ENCODE measurements around the gene CLIP1. TPM values are rescaled to one million over a fixed set of nuclear protein-coding genes. Genes with fewer than 3 reads are reported as not detected.
"Not testable (repeated sequence)": the region's sequence is repeated elsewhere in the genome, so short reads cannot be mapped to it uniquely, and the experiment has no call there.

The CLIP1 gene
- total RNA-seq, 1 donor from 2014 or later: 102 TPM

DNA sequence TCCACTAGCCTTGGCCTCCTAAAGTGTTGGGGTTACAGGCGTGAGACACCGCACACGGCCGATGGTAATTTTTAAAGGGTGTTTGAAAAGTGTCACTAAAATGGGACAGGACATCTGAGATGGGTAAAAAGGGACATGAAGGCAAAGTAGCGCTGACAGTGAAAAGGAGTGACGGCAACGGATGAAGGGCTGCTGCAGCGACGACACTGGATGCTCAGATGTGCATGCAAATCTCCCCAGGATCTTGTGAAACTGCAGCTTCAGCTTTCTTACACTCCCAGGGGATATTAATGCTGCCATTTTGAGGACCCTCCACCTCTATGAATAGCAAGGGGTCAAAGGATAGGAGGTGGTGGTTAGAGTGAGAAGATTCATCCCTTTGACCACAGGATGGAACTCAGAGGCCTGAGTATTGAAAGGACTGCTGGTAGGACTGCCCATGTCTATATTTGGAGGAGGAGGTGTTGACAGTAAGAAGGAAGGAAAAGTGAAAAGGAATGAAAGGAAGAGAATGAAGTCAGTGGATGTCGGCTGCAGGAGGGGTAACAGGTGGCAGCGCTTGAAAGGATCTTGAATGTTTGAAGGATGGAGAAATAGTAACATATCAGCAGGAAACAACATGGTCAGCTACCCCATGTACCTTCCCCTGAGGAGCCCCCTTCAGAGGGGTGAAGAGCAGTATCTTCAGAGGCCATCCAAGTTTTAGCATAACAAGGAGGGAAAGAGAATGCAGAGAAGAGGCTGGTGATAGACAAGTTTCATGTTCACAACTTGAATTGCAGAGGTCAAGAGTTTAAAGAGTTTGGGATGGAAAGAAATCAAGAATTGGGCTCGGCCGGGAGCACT is 37.1 kb downstream of the CLIP1 start:
- peaks cover 13% of the 10 kb centered on the region for H3K4me1 ChIP-seq
- H3K27ac ChIP-seq (replicated peaks): no peak overlapping the region
- H3K9me3 ChIP-seq (replicated peaks): no peaks in the 10 kb centered on the region
- H3K27me3 ChIP-seq (ENCODE audit: low read depth): no peaks in the 10 kb centered on the region
- DNase-seq: no peak
- peaks cover 10% of the 10 kb centered on the region for H3K36me3 ChIP-seq
- no peak overlapping the region for H3K4me3 ChIP-seq
- intact Hi-C loops (cut with micrococcal nuclease): no loop called here
- TF ChIP-seq, protein P1, sequence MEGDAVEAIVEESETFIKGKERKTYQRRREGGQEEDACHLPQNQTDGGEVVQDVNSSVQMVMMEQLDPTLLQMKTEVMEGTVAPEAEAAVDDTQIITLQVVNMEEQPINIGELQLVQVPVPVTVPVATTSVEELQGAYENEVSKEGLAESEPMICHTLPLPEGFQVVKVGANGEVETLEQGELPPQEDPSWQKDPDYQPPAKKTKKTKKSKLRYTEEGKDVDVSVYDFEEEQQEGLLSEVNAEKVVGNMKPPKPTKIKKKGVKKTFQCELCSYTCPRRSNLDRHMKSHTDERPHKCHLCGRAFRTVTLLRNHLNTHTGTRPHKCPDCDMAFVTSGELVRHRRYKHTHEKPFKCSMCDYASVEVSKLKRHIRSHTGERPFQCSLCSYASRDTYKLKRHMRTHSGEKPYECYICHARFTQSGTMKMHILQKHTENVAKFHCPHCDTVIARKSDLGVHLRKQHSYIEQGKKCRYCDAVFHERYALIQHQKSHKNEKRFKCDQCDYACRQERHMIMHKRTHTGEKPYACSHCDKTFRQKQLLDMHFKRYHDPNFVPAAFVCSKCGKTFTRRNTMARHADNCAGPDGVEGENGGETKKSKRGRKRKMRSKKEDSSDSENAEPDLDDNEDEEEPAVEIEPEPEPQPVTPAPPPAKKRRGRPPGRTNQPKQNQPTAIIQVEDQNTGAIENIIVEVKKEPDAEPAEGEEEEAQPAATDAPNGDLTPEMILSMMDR (IDR thresholded peaks at IDR 0.05; ENCODE audit: borderline replicate concordance): no peak

- Histone ChIP-seq H3K27me3 (ENCODE audit: low read depth) (no peaks in the 10 kb centered on the region), H3K9me3 (replicated peaks) (no peaks in the 10 kb centered on the region), H3K4me3 (peak overlapping the region; percentile 7), H3K4me1 (peaks cover 3% of the 10 kb centered on the region), H3K36me3 (peaks cover 35% of the 10 kb centered on the region), H3K27ac (replicated peaks) (peak overlapping the region; percentile 3)
- no peak for DNase-seq
- TF ChIP-seq, protein P1 (IDR thresholded peaks at IDR 0.05; ENCODE audit: borderline replicate concordance): no peak
- intact Hi-C loops (cut with micrococcal nuclease): no loop called here
Observed at GRCh38 chr12:122382919-122383350, 39.5 kb downstream of the CLIP1 start.

GRCh38 chr12:122381021-122381420 is 41.4 kb downstream of the CLIP1 start:
- TF ChIP-seq, protein P1 (IDR thresholded peaks at IDR 0.05; ENCODE audit: borderline replicate concordance): no peak
- Histone ChIP-seq H3K4me1 (peaks cover 3% of the 10 kb centered on the region), H3K27me3 (ENCODE audit: low read depth) (no peaks in the 10 kb centered on the region), H3K9me3 (replicated peaks) (no peaks in the 10 kb centered on the region), H3K4me3 (no peak overlapping the region), H3K27ac (replicated peaks) (no peak overlapping the region), H3K36me3 (peaks cover 54% of the 10 kb centered on the region)
- intact Hi-C loops (cut with micrococcal nuclease): no loop called here
- DNase-seq: no peak

- peaks cover 13% of the 10 kb centered on the region for H3K4me1 ChIP-seq
- intact Hi-C loops (cut with micrococcal nuclease): not testable (repeated sequence)
Observed at GRCh38 chr12:122376751-122377150, 45.7 kb downstream of the CLIP1 start.

GRCh38 chr12:122374707-122375106 is 47.8 kb downstream of the CLIP1 start:
- peaks cover 20% of the 10 kb centered on the region for H3K4me1 ChIP-seq
- peaks cover 45% of the 10 kb centered on the region for H3K36me3 ChIP-seq
- no peak for DNase-seq

More at GRCh38 chr12:122376751-122377150, 45.7 kb downstream of the CLIP1 start:
- H3K4me3 ChIP-seq; H3K27ac ChIP-seq (replicated peaks); H3K27me3 ChIP-seq (ENCODE audit: low read depth); H3K9me3 ChIP-seq (replicated peaks); DNase-seq: not testable (repeated sequence)
- H3K36me3 ChIP-seq: peaks cover 59% of the 10 kb centered on the region

More at GRCh38 chr12:122374707-122375106, 47.8 kb downstream of the CLIP1 start:
- Histone ChIP-seq H3K9me3 (replicated peaks) (no peaks in the 10 kb centered on the region), H3K27ac (replicated peaks) (peak overlapping the region; percentile 75), H3K4me3 (no peak overlapping the region), H3K27me3 (ENCODE audit: low read depth) (no peaks in the 10 kb centered on the region)
- intact Hi-C loops (cut with micrococcal nuclease): no loop called here
- TF ChIP-seq, protein P1 (IDR thresholded peaks at IDR 0.05; ENCODE audit: borderline replicate concordance): no peak

Measured in left ventricle myocardium inferior (tissue), 1 donor.